HepG2 (cell line): Measurements from ENCODE around the gene NOP9.
A peak's percentile ranks its signal among the peaks of the same experiment; 100 is the strongest.

ENCODE experiments used
- CTCF ChIP-seq: sonication (generic); formaldehyde crosslinking; IDR thresholded peaks from 2 replicates; pipeline ENCODE4 v1.5.0; 2020; ENCODE audit warnings: mild to moderate bottlenecking, missing genetic modification reagents, moderate library complexity
- EP300 ChIP-seq, 3 experiments: sonication (generic) in 1 of 3; formaldehyde crosslinking in 1 of 3; IDR thresholded peaks; 2 replicates each; pipeline versions ENCODE4 v1.5.1 to v1.6.1; 2011 to 2020; ENCODE audit warnings: low read depth in 2 of 3, low read length in 2 of 3, borderline replicate concordance in 1 of 3, improper control_type of control experiment in 1 of 3, mild to moderate bottlenecking in 1 of 3, missing genetic modification reagents in 1 of 3, moderate library complexity in 1 of 3
- GTF2F1 ChIP-seq: fragments of 150-350 bp; IDR thresholded peaks from 2 replicates; pipeline ENCODE4 v1.6.1; 2014; ENCODE audit warnings: low read length
- HDAC2 ChIP-seq: sonication (generic); formaldehyde crosslinking; IDR thresholded peaks from 2 replicates; pipeline ENCODE4 v1.4.0; 2020; ENCODE audit warnings: missing genetic modification reagents
- KAT2B ChIP-seq: fragments of 150-350 bp; IDR thresholded peaks from 2 replicates; pipeline ENCODE4 v1.6.1; 2014; ENCODE audit warnings: low read depth, low read length, borderline replicate concordance
- MAFF ChIP-seq: IDR thresholded peaks from 2 replicates; pipeline ENCODE4 v1.6.1; 2011; ENCODE audit warnings: low read depth, low read length, improper control_type of control experiment
- TMF1 ChIP-seq: sonication (generic); formaldehyde crosslinking; IDR thresholded peaks from 2 replicates; pipeline ENCODE4 v1.8.1; 2022; ENCODE audit warnings: low read depth, missing genetic modification reagents
- ZFP82 ChIP-seq: sonication (generic); formaldehyde crosslinking; IDR thresholded peaks from 2 replicates; pipeline ENCODE4 v1.5.1; 2020; ENCODE audit warnings: mild to moderate bottlenecking, missing genetic modification reagents, borderline replicate concordance
- ZNF280B ChIP-seq: sonication (generic); formaldehyde crosslinking; IDR thresholded peaks from 2 replicates; pipeline ENCODE4 v1.5.0; 2020; ENCODE audit warnings: missing genetic modification reagents, mild to moderate bottlenecking, borderline replicate concordance

GRCh38 chr14:24283796-24284460, 15.7 kb upstream of the NOP9 start:
- TF ChIP-seq HDAC2 (CRISPR knock-in tag) (no peak), CTCF (CRISPR knock-in tag) (no peak), ZFP82 (CRISPR knock-in tag) (no peak), GTF2F1 (no peak), ZNF280B (CRISPR knock-in tag) (no peak), EP300 (IDR thresholded peaks at IDR 0.05; ENCODE audit: low read depth in 2 of 2, low read length in 2 of 2) (no peak), EP300 (CRISPR knock-in tag; IDR thresholded peaks at IDR 0.05; ENCODE audit: borderline replicate concordance) (no peak), TMF1 (CRISPR knock-in tag) (no peak), KAT2B (peak; percentile 17; the same call in 1 of the 2 replicates), MAFF (no peak)
